Tibial artery (tissue), 4 donors: ENCODE data around the gene METTL24.

Experiments used
- DNase-seq, 2 donors: peaks; one replicate each; pipeline ENCODE4 v3.0.0-alpha.2; 2019
- H3K27ac ChIP-seq, 2 donors: fragments of 200-600 bp; sonication (generic) in 1 of 2; 1 replicate in 1 of 2; 2 replicates in 1 of 2; pipeline ENCODE4 v1.5.1; 2018 to 2019; ENCODE audit warnings: mild to moderate bottlenecking in 1 of 2
- H3K27me3 ChIP-seq, 2 donors: fragments of 200-600 bp; sonication (generic) in 1 of 2; one replicate each; pipeline versions ENCODE4 v1.5.1 to v1.6.0; 2016 to 2019
- H3K36me3 ChIP-seq, 3 donors: fragments of 200-600 bp; sonication (generic) in 2 of 3; one replicate each; pipeline ENCODE4 v1.5.1; 2016 to 2019; ENCODE audit warnings: mild to moderate bottlenecking in 2 of 3
- H3K4me1 ChIP-seq, 4 donors: fragments of 200-600 bp; sonication (generic) in 2 of 4; 1 replicate in 3 of 4; 2 replicates in 1 of 4; pipeline ENCODE4 v1.5.1; 2016 to 2019
- H3K4me3 ChIP-seq, 2 donors: fragments of 200-600 bp; sonication (generic) in 1 of 2; 1 replicate in 1 of 2; 2 replicates in 1 of 2; pipeline ENCODE4 v1.5.1; 2018 to 2019; ENCODE audit warnings: mild to moderate bottlenecking in 2 of 2
- H3K9me3 ChIP-seq, 3 donors: fragments of 200-600 bp; sonication (generic) in 1 of 3; one replicate each; pipeline ENCODE4 v1.5.1; 2016 to 2019
- CTCF ChIP-seq, 2 experiments: fragments of 200-600 bp in 1 of 2; fragments of 450-650 bp in 1 of 2; IDR thresholded peaks; one replicate each; pipeline ENCODE4 v1.5.1; 2017 to 2019; ENCODE audit warnings: antibody characterized with exemption in 2 of 2, mild to moderate bottlenecking in 1 of 2, moderate library complexity in 1 of 2
- intact Hi-C: fragments of 100-400 bp; cut with DNase I; formaldehyde crosslinking; loops from one replicate; pipeline ENCODE4 v1.15.0; 2023; ENCODE audit warnings: low total_unique reads

Gene METTL24

GRCh38 chr6:110390404-110390803 is 32.3 kb upstream of the METTL24 start:
- Histone ChIP-seq H3K4me1 (peaks cover 0 to 5% (median 0%) of the 10 kb centered on the region in 4 donors), H3K27ac (no peak overlapping the region), H3K4me3 (no peak overlapping the region), H3K9me3 (no peaks in the 10 kb centered on the region), H3K36me3 (peaks cover 0 to 6% (median 0%) of the 10 kb centered on the region in 3 donors), H3K27me3 (no peaks in the 10 kb centered on the region)
- intact Hi-C loops = loop anchor here (2.0 to 10.0 kb wide), 2 partner anchors 212 to 686 kb away; partner anchors contain the start of gene WASF1
- no peak for TF ChIP-seq CTCF (IDR thresholded peaks at IDR 0.05)
- no peak for DNase-seq

GRCh38 chr6:110389689-110390382 is 31.7 kb upstream of the METTL24 start:
- H3K27ac ChIP-seq = no peak overlapping the region
- no peaks in the 10 kb centered on the region for H3K4me1 ChIP-seq
- intact Hi-C loops = loop anchor here (2.0 to 10.0 kb wide), 2 partner anchors 211 to 685 kb away; partner anchors contain the start of gene WASF1
- H3K27me3 ChIP-seq = no peaks in the 10 kb centered on the region
- no peak overlapping the region for H3K4me3 ChIP-seq
- no peak for TF ChIP-seq CTCF (IDR thresholded peaks at IDR 0.05)
- H3K36me3 ChIP-seq = peaks cover 0 to 6% (median 0%) of the 10 kb centered on the region in 3 donors
- H3K9me3 ChIP-seq = no peaks in the 10 kb centered on the region
- DNase-seq = no peak

GRCh38 chr6:110387986-110388385 is 29.8 kb upstream of the METTL24 start:
- no peak overlapping the region for H3K27ac ChIP-seq
- intact Hi-C loops = no loop called here

GRCh38 chr6:110385458-110385863 is 27.3 kb upstream of the METTL24 start:
- no peak overlapping the region for H3K4me3 ChIP-seq
- intact Hi-C loops = no loop called here
- H3K4me1 ChIP-seq = no peaks in the 10 kb centered on the region
- no peaks in the 10 kb centered on the region for H3K9me3 ChIP-seq
- H3K27me3 ChIP-seq = no peaks in the 10 kb centered on the region
- no peaks in the 10 kb centered on the region for H3K36me3 ChIP-seq
- no peak for TF ChIP-seq CTCF (IDR thresholded peaks at IDR 0.05)
- DNase-seq = no peak
- no peak overlapping the region for H3K27ac ChIP-seq

More at GRCh38 chr6:110387986-110388385, 29.8 kb upstream of the METTL24 start:
- no peak for DNase-seq
- Histone ChIP-seq H3K4me1 (no peaks in the 10 kb centered on the region), H3K27me3 (no peaks in the 10 kb centered on the region), H3K36me3 (peaks cover 0 to 6% (median 0%) of the 10 kb centered on the region in 3 donors), H3K4me3 (no peak overlapping the region), H3K9me3 (no peaks in the 10 kb centered on the region)
- TF ChIP-seq CTCF (IDR thresholded peaks at IDR 0.05) = no peak

GRCh38 chr6:110378552-110378951 is 20.4 kb upstream of the METTL24 start:
- Histone ChIP-seq H3K4me1 (no peaks in the 10 kb centered on the region), H3K9me3 (no peaks in the 10 kb centered on the region), H3K4me3 (no peak overlapping the region), H3K27ac (no peak overlapping the region), H3K27me3 (no peaks in the 10 kb centered on the region), H3K36me3 (no peaks in the 10 kb centered on the region)
- intact Hi-C loops = no loop called here
- no peak for TF ChIP-seq CTCF (IDR thresholded peaks at IDR 0.05)
- no peak for DNase-seq
